RCC 7860 (cell line): ENCODE measurements around the gene YAE1.
A peak's percentile ranks its signal among the peaks of the same experiment; 100 is the strongest.

ENCODE experiments used
- DNase-seq: peaks from one replicate; pipeline ENCODE4 v3.0.0-alpha.2; 2015; ENCODE audit warnings: low spot score
- FAIRE-seq: peaks from 2 replicates; lab custom pipeline; 2012; peaks lifted over from hg19 to GRCh38; lab: Jason Lieb, UNC

The YAE1 gene

DNA sequence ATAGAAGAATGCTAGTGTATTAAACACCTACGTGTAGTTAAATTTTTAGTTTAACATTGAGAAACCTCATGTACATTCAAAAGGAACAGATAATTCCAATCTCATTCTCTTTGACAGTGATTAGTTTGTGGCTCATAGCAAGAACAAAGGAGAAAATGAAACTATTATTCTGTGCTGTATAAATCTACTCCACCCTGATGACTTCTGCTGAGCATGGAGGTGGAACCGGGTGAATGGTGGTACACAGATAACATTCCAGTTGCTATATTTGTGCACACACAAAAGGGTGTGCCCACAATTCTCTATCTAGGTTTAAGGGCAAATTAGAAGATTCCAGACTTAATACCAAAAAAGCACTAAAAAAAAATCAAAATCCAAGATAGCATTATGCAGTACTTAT lies 40.1 kb downstream of the YAE1 start:
- peak; percentile 77 for FAIRE-seq

DNA sequence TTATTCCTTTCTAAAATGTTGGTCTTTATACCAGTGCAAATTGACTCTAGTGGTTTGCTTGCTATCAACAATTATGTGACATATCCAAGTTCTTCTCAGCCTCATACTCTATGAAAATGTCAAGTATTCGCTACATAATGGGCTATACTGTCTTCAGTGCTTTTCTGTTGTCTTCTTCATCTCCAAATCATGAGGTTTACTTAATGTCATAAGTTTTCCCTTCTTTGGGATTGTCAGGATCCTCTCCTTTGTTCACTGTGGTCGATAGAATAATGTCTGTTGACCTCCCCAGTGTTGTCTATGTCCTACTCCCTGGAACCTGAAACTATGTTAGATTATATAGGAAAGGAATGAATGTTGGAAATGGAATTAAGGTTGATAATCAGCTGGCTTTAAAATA lies 40.7 kb downstream of the YAE1 start:
- FAIRE-seq (no peak), DNase-seq (no peak)

More for the DNA sequence above, 40.1 kb downstream of the YAE1 start:
- DNase-seq = peak; percentile 43

DNA sequence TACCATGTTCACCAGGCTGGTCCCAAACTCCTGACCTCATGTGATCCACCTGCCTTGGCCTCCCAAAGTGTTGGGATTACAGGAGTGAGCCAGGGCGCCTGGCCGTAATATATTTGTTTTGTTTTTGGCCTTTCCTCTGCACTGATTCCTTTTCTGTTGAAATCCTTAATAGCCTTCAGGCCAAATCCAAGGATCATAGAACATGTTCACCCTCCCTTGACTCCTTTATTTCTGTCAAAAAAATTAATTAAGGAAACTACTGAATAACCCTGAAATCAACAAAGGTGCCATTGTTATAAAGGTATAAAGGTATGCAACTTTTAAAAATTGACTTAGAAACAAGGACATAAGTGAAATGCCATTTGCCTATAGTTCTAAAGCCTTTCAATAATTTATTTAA lies 41.7 kb downstream of the YAE1 start:
- FAIRE-seq = no peak

DNA sequence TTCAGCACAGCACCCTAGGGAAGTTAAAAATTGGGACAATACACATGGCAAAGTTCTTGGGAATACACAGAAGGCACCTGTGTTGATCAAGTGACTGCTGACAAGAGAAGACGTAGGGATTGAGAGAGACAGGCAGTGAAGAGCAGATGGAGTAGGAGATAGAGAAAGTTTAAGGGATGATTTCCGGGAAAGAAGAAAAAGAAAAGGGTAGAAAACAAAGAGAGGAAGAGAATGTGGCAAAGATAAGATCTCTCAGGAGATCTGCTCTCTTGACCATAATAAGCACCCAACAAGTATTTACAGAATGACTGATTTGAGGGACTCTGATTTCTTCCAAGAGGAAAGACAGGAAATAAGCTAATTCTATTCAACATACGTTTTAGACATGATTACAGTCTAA lies 42.1 kb downstream of the YAE1 start:
- DNase-seq (no peak), FAIRE-seq (no peak)

More for the DNA sequence above, 41.7 kb downstream of the YAE1 start:
- DNase-seq = no peak

DNA sequence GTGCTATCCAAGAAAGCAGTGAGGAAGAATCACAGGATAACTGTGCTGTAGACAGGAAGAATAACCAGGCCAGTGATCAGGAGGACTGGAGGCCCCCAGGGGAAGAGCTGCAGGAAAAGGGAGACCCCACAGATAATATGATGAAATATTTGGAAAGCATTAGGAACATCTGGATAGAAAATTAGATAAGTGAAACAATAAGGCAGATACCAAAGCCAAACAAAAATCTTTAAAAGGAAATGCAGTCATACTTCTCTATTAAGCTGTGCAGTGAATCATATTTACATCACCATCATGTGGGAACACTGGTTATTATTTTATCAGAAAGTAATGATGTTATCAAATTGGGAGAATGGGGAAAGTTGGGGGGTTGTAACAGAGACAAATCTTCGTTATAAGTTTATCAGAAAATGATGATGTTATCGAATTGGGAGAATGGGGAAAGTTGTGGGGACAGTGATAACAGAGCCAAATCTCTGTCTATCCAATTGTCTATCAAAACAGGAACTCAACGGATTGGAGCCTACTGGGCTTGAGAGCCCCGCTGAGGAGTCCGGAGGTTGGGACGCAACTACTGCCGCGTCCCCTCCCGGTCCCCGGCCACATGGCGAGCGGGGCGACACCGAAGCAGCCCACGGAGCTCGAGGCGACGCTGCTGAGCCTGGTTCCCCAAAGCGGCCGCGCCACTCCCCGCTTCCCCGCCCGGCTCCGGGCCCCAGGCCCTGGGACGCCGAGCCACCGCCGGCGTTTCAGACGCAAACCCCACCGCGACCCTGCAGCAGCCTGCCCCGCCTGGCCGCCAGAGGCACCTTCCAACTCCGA lies 43.1 kb downstream of the YAE1 start:
- peak; percentile 84 for FAIRE-seq
- DNase-seq = peak; percentile 45

DNA sequence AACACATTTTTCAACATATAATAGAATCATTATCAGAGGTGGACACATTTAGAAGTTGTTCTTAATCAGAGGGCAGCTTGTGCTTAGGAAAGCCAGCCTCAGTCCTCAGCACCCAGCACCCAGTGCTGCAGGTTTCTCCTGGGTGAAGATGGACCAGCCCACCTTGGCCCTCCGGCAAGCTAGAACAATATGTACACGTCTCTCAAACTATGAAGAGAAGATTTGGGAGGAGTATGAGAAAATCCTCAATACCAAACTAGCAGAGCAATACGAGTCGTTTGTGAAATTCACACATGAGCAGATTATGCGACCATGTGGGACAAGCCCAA lies 43.7 kb downstream of the YAE1 start:
- DNase-seq (no peak), FAIRE-seq (no peak)

DNA sequence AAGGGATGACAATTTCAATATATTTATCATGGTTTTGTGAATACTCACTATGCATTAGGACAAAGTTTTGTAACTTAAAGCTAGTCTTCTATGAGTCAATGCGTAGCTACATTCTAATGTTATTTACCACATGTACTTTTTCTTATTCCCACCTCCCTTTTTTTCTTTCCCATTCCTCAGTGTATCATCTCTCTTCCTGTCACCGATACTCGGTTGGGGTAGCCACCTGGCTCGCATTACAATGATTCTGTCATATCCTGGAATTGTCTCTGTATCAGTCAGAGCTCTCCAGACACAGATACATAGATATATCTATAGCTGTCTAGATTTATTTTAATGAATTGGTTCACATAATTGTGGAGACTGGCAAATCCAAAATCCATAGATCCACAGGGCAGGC lies 47.4 kb downstream of the YAE1 start:
- FAIRE-seq (no peak), DNase-seq (no peak)

DNA sequence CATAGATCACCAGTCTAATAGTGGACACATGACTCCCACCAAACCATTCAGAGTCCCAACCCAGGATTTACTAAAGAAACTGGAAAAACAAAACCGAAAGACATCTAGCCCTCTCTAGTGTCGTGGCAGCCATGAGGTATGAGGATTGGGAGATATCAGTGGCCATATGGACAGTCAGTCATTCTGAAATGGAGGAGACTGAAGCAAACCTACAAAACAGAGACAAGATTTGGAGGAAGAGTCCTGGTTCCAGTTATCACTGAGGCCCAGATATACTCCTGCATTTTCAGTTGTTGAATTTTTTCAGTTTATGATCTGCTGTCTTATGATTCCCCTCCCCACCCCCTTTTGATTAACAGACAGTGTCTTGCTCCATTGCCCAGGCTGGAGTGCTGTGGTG lies 48.1 kb downstream of the YAE1 start:
- no peak for FAIRE-seq
- DNase-seq = no peak

DNA sequence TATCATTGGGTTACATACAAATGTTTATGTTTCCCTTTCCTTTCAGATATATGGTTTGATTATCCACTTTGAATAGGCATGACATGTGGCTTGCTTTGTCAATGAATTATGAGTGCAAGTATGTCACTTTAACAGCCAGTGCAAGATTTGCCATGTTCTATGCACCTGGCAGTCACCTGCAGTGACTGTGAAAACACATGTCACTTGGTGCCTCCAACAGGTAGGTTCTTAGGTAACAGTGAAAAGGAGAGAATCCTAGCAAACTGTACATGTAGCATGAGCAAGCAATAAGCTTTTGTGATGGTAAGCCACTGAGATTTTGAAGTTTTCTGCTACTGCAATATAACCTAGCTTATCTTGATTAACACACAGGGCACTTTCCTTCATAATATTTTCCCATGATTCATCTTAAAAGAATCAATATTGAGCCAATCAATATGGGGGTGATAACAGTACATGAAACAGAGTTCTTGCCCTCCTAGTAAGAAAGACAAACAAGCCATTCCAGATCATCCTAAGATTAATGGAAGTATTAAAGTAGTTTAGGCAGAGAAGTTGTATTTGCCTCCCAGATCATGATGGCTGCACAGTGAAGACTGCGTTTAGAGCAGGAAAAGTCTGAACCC lies 49.3 kb downstream of the YAE1 start:
- DNase-seq (no peak), FAIRE-seq (no peak)

DNA sequence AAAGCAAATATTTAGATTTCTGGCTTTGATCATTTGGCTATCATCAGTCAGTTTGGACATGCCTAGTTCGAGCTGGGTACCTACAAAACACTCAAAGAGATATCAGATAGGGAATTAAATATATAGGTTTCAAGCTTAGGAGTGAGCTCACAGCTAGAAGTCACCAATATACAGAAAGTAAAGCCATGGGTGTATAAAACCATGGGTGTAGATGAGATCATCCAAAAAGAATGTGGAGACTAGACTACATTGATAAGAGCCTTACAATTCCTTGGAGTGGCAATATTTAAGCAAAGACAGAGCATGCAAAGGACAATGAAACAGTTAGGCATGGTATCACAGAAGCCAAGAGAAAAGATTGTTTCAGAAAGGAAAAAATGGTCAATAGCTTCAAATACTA lies 49.9 kb downstream of the YAE1 start:
- DNase-seq = peak; percentile 70
- peak; percentile 81 for FAIRE-seq

DNA sequence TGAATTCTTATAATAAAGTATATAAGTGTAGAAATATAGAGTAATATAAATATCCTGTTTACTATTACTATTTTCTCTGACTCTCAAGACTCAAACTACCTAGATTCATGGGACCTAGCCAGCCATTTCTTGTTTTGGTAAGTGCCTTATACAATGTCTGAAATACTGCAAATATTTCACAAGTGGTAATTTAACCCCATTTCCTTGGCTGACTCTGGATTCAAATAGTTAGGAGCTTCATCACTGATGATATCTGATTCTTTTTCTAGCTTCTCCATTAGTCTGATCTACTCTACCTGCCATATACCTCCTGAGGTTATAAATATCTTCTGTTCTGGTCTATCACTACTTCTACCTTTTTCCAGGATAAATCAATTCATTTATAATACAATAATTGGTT lies 50.8 kb downstream of the YAE1 start:
- peak; percentile 34 for FAIRE-seq
- DNase-seq = no peak

DNA sequence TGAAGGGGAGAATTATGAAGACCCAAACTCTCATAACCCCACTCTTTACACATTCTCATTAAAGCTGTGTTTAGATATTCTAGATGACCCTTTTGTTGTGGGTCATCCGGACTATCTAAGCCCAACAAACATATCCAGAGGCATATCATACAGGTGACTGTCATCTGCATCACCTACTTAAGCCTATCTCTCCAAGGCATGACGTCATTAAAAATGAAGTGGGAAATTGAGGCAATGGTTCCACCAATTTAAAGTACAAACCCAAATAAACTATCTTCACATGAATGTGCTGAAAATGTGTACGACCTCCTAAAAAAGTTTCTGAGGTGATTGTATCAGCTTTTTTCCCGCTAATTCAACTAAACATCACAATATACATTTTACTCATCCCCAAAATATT lies 52.7 kb downstream of the YAE1 start:
- FAIRE-seq (no peak), DNase-seq (no peak)

DNA sequence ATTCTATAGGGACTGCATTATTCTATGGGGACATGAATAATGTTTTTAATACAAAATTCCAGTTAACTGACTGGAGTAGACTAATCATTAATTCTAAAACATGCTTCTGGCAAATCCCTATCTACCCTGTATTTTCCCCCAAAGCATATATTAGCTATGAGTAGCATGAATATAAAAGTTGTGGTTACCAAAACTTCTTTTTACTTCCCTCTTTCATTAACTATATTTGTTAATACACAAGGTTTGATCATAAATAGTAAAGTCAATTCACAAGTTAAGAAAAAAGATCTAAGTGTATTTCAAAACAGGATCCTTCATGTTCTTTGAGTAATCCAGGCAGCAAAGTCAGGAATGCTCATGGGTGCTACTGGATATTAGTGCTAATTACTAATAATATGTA lies 54.3 kb downstream of the YAE1 start:
- no peak for FAIRE-seq
- DNase-seq = peak; percentile 40

DNA sequence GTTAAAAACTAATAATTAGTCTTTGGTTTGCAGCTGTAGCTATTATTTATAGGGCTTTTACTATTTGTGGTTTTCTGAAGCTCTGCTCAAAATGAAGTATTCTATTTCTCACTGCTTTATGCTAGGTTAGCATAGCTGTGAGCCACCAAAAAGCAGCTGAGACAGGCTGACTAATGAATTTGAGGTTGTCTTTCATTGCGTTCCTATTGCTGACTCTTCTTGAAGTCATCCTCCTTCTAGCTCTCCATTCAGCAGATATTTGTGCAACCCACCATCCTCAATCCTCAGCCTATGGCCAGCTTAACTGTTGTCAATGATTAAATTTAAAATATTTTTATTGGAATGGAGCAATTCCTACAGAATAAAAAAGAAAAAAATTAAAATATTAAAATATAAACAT lies 55.1 kb downstream of the YAE1 start:
- peak; percentile 97 for FAIRE-seq
- DNase-seq = peak; percentile 96

DNA sequence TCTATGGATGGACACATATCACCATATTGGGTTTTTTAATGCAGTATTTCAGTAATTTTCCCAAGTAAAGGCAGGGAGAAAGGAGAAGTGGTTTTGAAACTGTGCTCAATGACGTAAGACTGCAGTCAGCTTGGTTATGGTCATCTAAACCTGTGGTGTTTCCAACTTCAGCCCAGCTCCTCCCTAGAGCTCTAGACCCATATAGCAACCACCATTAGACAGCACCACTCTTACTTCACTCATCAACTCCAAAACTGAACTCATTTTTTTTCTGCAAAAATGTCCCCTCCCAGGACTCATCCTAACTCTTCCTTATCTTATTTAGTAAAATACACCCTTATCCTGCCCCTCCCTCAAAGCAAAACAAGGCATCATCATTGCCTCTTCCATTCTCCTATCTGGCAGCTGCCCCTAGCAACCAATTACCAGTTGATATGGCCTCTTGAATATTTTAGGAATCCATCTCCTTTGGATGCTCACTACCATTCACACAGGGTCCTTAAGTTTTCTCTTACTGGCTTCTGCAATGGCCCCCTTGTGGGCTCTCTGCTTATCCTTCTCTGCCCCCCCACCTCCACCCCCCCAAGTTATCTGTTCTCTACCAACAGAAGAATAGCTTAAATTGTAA lies 55.7 kb downstream of the YAE1 start:
- no peak for FAIRE-seq
- DNase-seq = peak; percentile 80
